B cell (primary cell): ENCODE results near the gene MCM7. TPM values are rescaled to one million over a fixed set of nuclear protein-coding genes. Genes with fewer than 3 reads are reported as not detected.

Source experiments
- ATAC-seq: fragments of 200-7000 bp; cut with Tn5 transposase; one replicate; pipeline ENCODE4 v1.10.0; 2021; ENCODE audit warnings: low read depth, mild to moderate bottlenecking, moderate number of reproducible peaks, moderate library complexity
- CTCF ChIA-PET: fragments of 350-600 bp; sonication (Branson Sonifier 250); formaldehyde crosslinking; loops from one replicate; lab custom pipeline; 2021; ENCODE audit warnings: antibody characterized with exemption, inconsistent platforms; lab: Charles Lee
- POLR2A ChIA-PET: fragments of 350-600 bp; sonication (Branson Sonifier 250); formaldehyde crosslinking; loops from one replicate; lab custom pipeline; 2021; ENCODE audit warnings: antibody characterized with exemption; lab: Charles Lee
- DNase-seq: peaks from one replicate; pipeline ENCODE4 v3.0.0; 2013
- H2AFZ ChIP-seq: 2 replicates; pipeline ENCODE4 v1.6.1; 2012; ENCODE audit warnings: mild to moderate bottlenecking, low read depth, low read length; ENCODE audit not compliant: insufficient read depth, poor library complexity, severe bottlenecking
- H3K27ac ChIP-seq, 2 donors: 1 replicate in 1 of 2; 2 replicates in 1 of 2; pipeline ENCODE4 v1.5.1; 2012 to 2013; ENCODE audit warnings: low read length in 2 of 2, mild to moderate bottlenecking in 2 of 2, moderate library complexity in 1 of 2
- H3K27me3 ChIP-seq, 4 experiments: fragments of 200-600 bp in 1 of 4; sonication (generic) in 1 of 4; replicated peaks in 1 of 4; 1 replicate in 2 of 4; 2 replicates in 2 of 4; pipeline versions ENCODE4 v1.6.1 to v1.7.0; 2013 to 2016; ENCODE audit warnings: low read length in 3 of 4, mild to moderate bottlenecking in 2 of 4, mixed read lengths in 1 of 4, moderate library complexity in 1 of 4; ENCODE audit not compliant: insufficient read depth in 4 of 4, control insufficient read depth in 3 of 4; ENCODE audit errors: control extremely low read depth in 1 of 4
- H3K36me3 ChIP-seq, 2 experiments: replicated peaks in 1 of 2; 1 replicate in 1 of 2; 2 replicates in 1 of 2; pipeline versions ENCODE4 v1.6.1 to v1.7.1; 2013; ENCODE audit warnings: low read length in 1 of 2; ENCODE audit not compliant: insufficient read depth in 2 of 2, control insufficient read depth in 1 of 2; ENCODE audit errors: control extremely low read depth in 1 of 2, extremely low read depth in 1 of 2
- H3K4me1 ChIP-seq, 2 donors: fragments of 200-600 bp in 1 of 2; sonication (generic) in 1 of 2; 1 replicate in 1 of 2; 2 replicates in 1 of 2; pipeline versions ENCODE4 v1.5.1 to v1.6.1; 2013 to 2017; ENCODE audit warnings: low read length in 2 of 2; ENCODE audit not compliant: control insufficient read depth in 2 of 2, insufficient read depth in 2 of 2
- H3K4me2 ChIP-seq: replicated peaks from 2 replicates; pipeline ENCODE3; 2012; ENCODE audit warnings: mild to moderate bottlenecking, low read depth, low read length; ENCODE audit not compliant: poor library complexity, severe bottlenecking
- H3K4me3 ChIP-seq, 5 experiments: fragments of 200-600 bp in 1 of 5; sonication (generic) in 1 of 5; 1 replicate in 3 of 5; 2 replicates in 2 of 5; pipeline versions ENCODE4 v1.5.1 to v1.7.0; 2011 to 2016; ENCODE audit warnings: low read length in 4 of 5, mild to moderate bottlenecking in 4 of 5, low read depth in 2 of 5, control low read depth in 1 of 5, moderate library complexity in 1 of 5; ENCODE audit not compliant: insufficient read depth in 1 of 5; ENCODE audit errors: control extremely low read depth in 1 of 5, extremely low read depth in 1 of 5
- H3K79me2 ChIP-seq: fragments of 200-600 bp; sonication (generic); one replicate; pipeline ENCODE4 v1.6.0; 2016; ENCODE audit warnings: low read length; ENCODE audit not compliant: control insufficient read depth, insufficient read depth
- H3K9ac ChIP-seq: fragments of 200-600 bp; sonication (generic); 2 replicates; pipeline ENCODE4 v1.6.1; 2017; ENCODE audit warnings: mild to moderate bottlenecking, low read length, moderate library complexity
- H3K9me3 ChIP-seq, 3 donors: one replicate each; pipeline versions ENCODE4 v1.6.1 to v1.7.1; 2013; ENCODE audit warnings: low read length in 2 of 3; ENCODE audit not compliant: control insufficient read depth in 2 of 3, insufficient read depth in 1 of 3; ENCODE audit errors: control extremely low read depth in 1 of 3
- H4K20me1 ChIP-seq: 2 replicates; pipeline ENCODE4 v1.6.0; 2012; ENCODE audit warnings: mild to moderate bottlenecking, low read length; ENCODE audit not compliant: insufficient read depth, control insufficient read depth, poor library complexity, severe bottlenecking
- H3K27ac Mint-ChIP-seq: one replicate; pipeline ENCODE4 v1.8.0; 2021; ENCODE audit warnings: mixed read lengths
- H3K27me3 Mint-ChIP-seq: one replicate; pipeline ENCODE4 v1.8.0; 2021; ENCODE audit warnings: mixed read lengths
- H3K4me1 Mint-ChIP-seq: one replicate; pipeline ENCODE4 v1.8.0; 2021; ENCODE audit warnings: mixed read lengths
- H3K4me3 Mint-ChIP-seq: one replicate; pipeline ENCODE4 v1.8.0; 2021; ENCODE audit warnings: mixed read lengths
- H3K9me3 Mint-ChIP-seq: one replicate; pipeline ENCODE4 v1.8.0; 2022; ENCODE audit warnings: mixed read lengths; ENCODE audit not compliant: insufficient read depth
- EZH2 ChIP-seq: IDR thresholded peaks from 2 replicates; pipeline ENCODE4 v1.6.1; 2012; ENCODE audit warnings: borderline replicate concordance, low read depth, mild to moderate bottlenecking, moderate library complexity, low read length; ENCODE audit not compliant: insufficient read depth, poor library complexity, severe bottlenecking
- WGBS: methylation state at CpG from one replicate; pipeline ENCODE4 v1.1.5; 2013; ENCODE audit warnings: missing lambda C conversion rate; ENCODE audit not compliant: insufficient coverage; 5-methylcytosine and 5-hydroxymethylcytosine counted together
- intact Hi-C: fragments of 100-400 bp; cut with micrococcal nuclease; formaldehyde crosslinking; loops from one replicate; pipeline ENCODE4 v1.10.0; 2022
- polyA plus RNA-seq: library from polyadenylated mRNA; depleted of rRNA; stranded (reverse); fragments of >200 nt; gene quantifications from 2 replicates; pipeline ENCODE4 v1.2.3, GENCODE V29; 2012
- total RNA-seq, 2 donors: library from RNA; stranded (reverse); fragments of 120-200 nt in 1 of 2; gene quantifications; 1 replicate in 1 of 2; 2 replicates in 1 of 2; pipeline versions ENCODE4 v1.2.3 to v1.2.4, GENCODE V29; 2013 to 2022
- TF ChIP-seq, protein P1 (sequence below): fragments of 200-600 bp; IDR thresholded peaks from one replicate; pipeline ENCODE4 v1.8.0; 2022; ENCODE audit warnings: antibody characterized with exemption, mild to moderate bottlenecking

The MCM7 gene
- total and polyA plus RNA-seq, 2 donors (not counting 1 experiment from before 2014, with no cell fraction given) = 154 to 171 TPM

DNA sequence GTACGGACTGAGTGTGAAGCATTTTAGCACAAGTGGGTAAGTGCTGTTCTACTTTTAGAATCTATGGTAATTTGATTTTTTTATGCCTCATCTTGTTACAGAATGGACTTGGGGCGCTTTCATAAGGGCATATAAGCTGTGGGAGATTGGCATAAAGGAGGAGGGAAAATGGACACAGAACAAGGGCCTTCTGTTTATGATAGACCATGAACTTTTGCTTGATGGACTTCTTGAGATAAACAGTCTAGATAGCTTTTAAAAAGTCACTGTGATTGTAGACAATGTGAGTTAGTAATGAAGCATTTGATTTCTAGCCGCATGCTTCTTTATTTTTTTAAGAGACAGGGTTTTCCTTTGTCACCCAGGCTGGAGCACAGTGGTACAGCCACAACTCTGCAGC, 49.6 kb downstream of the MCM7 start:
- no peak overlapping the region for H3K9ac ChIP-seq
- no peak for ATAC-seq
- H2AFZ ChIP-seq = no peak overlapping the region
- TF ChIP-seq EZH2 = no peak
- TF ChIP-seq, protein P1, sequence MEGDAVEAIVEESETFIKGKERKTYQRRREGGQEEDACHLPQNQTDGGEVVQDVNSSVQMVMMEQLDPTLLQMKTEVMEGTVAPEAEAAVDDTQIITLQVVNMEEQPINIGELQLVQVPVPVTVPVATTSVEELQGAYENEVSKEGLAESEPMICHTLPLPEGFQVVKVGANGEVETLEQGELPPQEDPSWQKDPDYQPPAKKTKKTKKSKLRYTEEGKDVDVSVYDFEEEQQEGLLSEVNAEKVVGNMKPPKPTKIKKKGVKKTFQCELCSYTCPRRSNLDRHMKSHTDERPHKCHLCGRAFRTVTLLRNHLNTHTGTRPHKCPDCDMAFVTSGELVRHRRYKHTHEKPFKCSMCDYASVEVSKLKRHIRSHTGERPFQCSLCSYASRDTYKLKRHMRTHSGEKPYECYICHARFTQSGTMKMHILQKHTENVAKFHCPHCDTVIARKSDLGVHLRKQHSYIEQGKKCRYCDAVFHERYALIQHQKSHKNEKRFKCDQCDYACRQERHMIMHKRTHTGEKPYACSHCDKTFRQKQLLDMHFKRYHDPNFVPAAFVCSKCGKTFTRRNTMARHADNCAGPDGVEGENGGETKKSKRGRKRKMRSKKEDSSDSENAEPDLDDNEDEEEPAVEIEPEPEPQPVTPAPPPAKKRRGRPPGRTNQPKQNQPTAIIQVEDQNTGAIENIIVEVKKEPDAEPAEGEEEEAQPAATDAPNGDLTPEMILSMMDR = no peak
- ChIA-PET POLR2A (no interaction called here), CTCF (interaction anchor here (1.2 kb wide), 1 partner anchor 132 kb away, joined by 4 read pairs; the partner anchor contains the start of gene TRIM4)
- no peaks in the 10 kb centered on the region for H3K9me3 ChIP-seq
- no peaks in the 10 kb centered on the region for H3K27me3 ChIP-seq
- Mint-ChIP-seq H3K4me1 (peaks cover 16% of the 10 kb centered on the region), H3K9me3 (no peaks in the 10 kb centered on the region), H3K4me3 (peak overlapping the region; percentile 63), H3K27ac (peak overlapping the region; percentile 53), H3K27me3 (no peaks in the 10 kb centered on the region)
- H4K20me1 ChIP-seq = no peaks in the 10 kb centered on the region
- H3K79me2 ChIP-seq = peaks cover 16% of the 10 kb centered on the region
- H3K4me3 ChIP-seq = no peak overlapping the region
- no peak overlapping the region for H3K27ac ChIP-seq
- peaks cover 6 to 13% of the 10 kb centered on the region in 2 donors for H3K4me1 ChIP-seq
- H3K4me2 ChIP-seq = no peak overlapping the region
- 100% methylated on average over 2 of the region's 3 CpGs for WGBS
- peaks cover 0 to under 1% of the 10 kb centered on the region in 2 experiments for H3K36me3 ChIP-seq
- intact Hi-C loops = loop anchor here (2.0 kb wide), 1 partner anchor 139 kb away; no protein-coding TSS in a partner anchor
- no peak for DNase-seq
